ENCODE results near the gene INPP4A. TPM values are rescaled to one million over a fixed set of nuclear protein-coding genes. Genes with fewer than 3 reads are reported as not detected.

The INPP4A gene
- polyA plus RNA-seq, 2 of the 4 experiments (the other 2 are of a cell fraction), result 9.4 to 16.0 TPM

DNA sequence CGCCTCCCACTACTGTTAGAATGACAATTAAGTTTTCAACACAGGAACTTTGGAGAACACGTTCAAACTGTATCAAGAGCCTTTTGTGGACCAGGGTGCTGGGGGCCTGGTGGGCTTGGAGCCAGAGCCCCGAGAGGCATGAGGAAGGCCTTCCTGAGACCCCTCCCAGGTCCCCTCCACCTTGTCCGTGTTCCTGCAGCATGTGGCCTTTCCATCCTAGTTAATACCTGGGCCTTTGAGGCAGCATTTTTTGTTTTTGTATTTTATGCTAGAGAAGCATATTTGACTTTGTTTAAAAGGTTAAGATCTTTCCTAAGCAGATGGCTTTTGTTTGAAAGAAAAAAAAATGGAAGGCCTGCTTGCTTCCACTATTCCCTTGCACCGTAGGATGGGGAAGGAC, 68.0 kb downstream of the INPP4A start:
- no peak for ATAC-seq
- Histone ChIP-seq H3K4me2 (no peak overlapping the region), H3K9me3 (no peaks in the 10 kb centered on the region), H3K4me1 (peaks cover 18% of the 10 kb centered on the region), H3K4me3 (no peak overlapping the region), H3K27ac (no peak overlapping the region)
- WGBS (ENCODE audit: missing lambda C conversion rate), result 89% methylated on average over 5 of the region's 5 CpGs
- no peak for FAIRE-seq
- TF ChIP-seq MAFK (IDR thresholded peaks at IDR 0.05; ENCODE audit: partially characterized antibody) (peak; percentile 8), NPAS2 (CRISPR knock-in tag; IDR thresholded peaks at IDR 0.05; ENCODE audit: borderline replicate concordance) (no peak)
- ChIA-PET CTCF (no interaction called here), POLR2A (no interaction called here)
- no peak for DNase-seq (ENCODE audit: low read depth in 1 of 2, low spot score in 1 of 2)

DNA sequence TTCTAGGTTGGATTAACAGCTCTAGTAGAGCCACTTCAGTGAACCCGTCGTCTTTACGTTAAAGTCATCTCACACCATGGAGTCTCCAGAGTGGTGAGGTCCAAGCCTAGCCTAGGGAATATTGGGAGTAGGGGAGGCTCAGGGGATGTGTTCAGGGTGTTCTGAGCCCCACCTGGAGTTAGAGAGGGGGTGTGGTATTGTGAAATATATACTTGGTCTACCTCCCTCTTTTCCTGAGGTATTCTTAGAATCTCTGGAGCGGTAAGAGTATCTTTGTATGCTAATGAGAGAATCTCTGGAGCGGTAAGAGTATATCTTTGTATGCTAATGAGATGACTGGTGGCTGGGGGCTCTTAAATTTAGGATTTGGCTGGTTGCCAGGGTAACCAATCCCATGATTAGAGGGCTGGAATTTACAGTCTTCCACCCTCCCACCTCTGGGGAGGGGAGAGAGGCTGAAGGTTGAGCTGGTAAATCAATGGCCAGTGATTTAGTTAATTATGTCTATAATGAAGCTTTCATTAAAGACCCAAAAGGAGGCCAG, 69.5 kb downstream of the INPP4A start:
- ChIA-PET CTCF (no interaction called here), POLR2A (no interaction called here)
- WGBS (ENCODE audit: missing lambda C conversion rate), result 91% methylated on average over 5 of the region's 5 CpGs
- H3K9me3 ChIP-seq, result no peaks in the 10 kb centered on the region
- no peak overlapping the region; the same call in 2 of the 3 replicates for H3K4me2 ChIP-seq
- DNase-seq (ENCODE audit: low read depth in 1 of 2, low spot score in 1 of 2) (no peak), FAIRE-seq (no peak), ATAC-seq (no peak)
- peak overlapping the region in 1 of 2 experiments; percentile 82; a peak in 2 of 6 replicates for H3K27ac ChIP-seq
- H3K4me1 ChIP-seq, result peaks cover 18% of the 10 kb centered on the region
- no peak for TF ChIP-seq KDM5A (IDR thresholded peaks at IDR 0.05)
- no peak for TF ChIP-seq JUN (IDR thresholded peaks at IDR 0.05)
- TF ChIP-seq, protein P1, sequence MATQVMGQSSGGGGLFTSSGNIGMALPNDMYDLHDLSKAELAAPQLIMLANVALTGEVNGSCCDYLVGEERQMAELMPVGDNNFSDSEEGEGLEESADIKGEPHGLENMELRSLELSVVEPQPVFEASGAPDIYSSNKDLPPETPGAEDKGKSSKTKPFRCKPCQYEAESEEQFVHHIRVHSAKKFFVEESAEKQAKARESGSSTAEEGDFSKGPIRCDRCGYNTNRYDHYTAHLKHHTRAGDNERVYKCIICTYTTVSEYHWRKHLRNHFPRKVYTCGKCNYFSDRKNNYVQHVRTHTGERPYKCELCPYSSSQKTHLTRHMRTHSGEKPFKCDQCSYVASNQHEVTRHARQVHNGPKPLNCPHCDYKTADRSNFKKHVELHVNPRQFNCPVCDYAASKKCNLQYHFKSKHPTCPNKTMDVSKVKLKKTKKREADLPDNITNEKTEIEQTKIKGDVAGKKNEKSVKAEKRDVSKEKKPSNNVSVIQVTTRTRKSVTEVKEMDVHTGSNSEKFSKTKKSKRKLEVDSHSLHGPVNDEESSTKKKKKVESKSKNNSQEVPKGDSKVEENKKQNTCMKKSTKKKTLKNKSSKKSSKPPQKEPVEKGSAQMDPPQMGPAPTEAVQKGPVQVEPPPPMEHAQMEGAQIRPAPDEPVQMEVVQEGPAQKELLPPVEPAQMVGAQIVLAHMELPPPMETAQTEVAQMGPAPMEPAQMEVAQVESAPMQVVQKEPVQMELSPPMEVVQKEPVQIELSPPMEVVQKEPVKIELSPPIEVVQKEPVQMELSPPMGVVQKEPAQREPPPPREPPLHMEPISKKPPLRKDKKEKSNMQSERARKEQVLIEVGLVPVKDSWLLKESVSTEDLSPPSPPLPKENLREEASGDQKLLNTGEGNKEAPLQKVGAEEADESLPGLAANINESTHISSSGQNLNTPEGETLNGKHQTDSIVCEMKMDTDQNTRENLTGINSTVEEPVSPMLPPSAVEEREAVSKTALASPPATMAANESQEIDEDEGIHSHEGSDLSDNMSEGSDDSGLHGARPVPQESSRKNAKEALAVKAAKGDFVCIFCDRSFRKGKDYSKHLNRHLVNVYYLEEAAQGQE (IDR thresholded peaks at IDR 0.05), result no peak
- no peak for TF ChIP-seq FOXS1 (CRISPR knock-in tag; IDR thresholded peaks at IDR 0.05)
- TF ChIP-seq FOSB (CRISPR knock-in tag; IDR thresholded peaks at IDR 0.05), result no peak
- TF ChIP-seq MYC (IDR thresholded peaks at IDR 0.05; ENCODE audit: borderline replicate concordance, low read length), result no peak
- TF ChIP-seq MAZ (IDR thresholded peaks at IDR 0.05; ENCODE audit: borderline replicate concordance, low read depth, low read length), result no peak
- TF ChIP-seq JUNB (IDR thresholded peaks at IDR 0.05), result no peak
- H3K4me3 ChIP-seq, result no peak overlapping the region

DNA sequence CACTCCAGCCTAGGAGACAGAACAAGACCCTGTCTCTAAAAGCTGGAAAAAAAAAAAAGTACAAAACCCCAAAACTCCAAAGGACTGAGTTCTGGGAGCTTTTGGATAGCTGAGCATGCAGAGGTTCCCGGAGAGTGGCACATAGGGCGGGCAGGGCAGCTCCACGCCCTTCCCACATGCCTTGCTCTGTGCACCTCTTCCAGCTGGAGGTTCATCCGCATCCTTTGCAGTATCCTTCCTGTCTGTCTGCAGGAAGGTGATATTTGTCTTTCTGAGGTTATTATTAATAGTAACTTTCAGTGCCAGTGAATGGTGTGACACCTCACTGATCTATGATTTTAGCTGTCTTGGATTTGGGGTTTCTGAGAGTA, 70.2 kb downstream of the INPP4A start:
- peaks cover 18% of the 10 kb centered on the region for H3K4me1 ChIP-seq
- no peak overlapping the region for H3K4me3 ChIP-seq
- FAIRE-seq (no peak), ATAC-seq (peak; percentile 6 to 54; a peak in 3 of 6 replicates), DNase-seq (ENCODE audit: low read depth in 1 of 2, low spot score in 1 of 2) (peak in 1 of 2 experiments; percentile 8)
- peak overlapping the region; percentile 37 to 82; a peak in 5 of 6 replicates for H3K27ac ChIP-seq
- POLR2A ChIA-PET, result no interaction called here
- no peak for TF ChIP-seq RARB (CRISPR knock-in tag; IDR thresholded peaks at IDR 0.05)
- TF ChIP-seq RNF2 (IDR thresholded peaks at IDR 0.05; ENCODE audit: borderline replicate concordance, low read depth), result no peak
- TF ChIP-seq CBX2 (IDR thresholded peaks at IDR 0.05; ENCODE audit: borderline replicate concordance, low read depth), result no peak
- TF ChIP-seq RFX5 (IDR thresholded peaks at IDR 0.05), result no peak
- TF ChIP-seq SMC3 (IDR thresholded peaks at IDR 0.05), result no peak
- TF ChIP-seq NFE2L2 (conservative IDR thresholded peaks at IDR 0.05; ENCODE audit: low read length), result no peak
- no peak for TF ChIP-seq BHLHE40 (IDR thresholded peaks at IDR 0.05; ENCODE audit: low read depth, low read length)
- TF ChIP-seq MYC (IDR thresholded peaks at IDR 0.05; ENCODE audit: borderline replicate concordance, low read length), result no peak
- no peak for TF ChIP-seq ZFP36 (IDR thresholded peaks at IDR 0.05; ENCODE audit: borderline replicate concordance, partially characterized antibody)
- TF ChIP-seq FOXS1 (CRISPR knock-in tag; IDR thresholded peaks at IDR 0.05), result no peak
- TF ChIP-seq CHD2 (IDR thresholded peaks at IDR 0.05; ENCODE audit: low read length, partially characterized antibody), result no peak
- TF ChIP-seq GATA3 (IDR thresholded peaks at IDR 0.05; ENCODE audit: borderline replicate concordance), result no peak
- no peak for TF ChIP-seq POLR2A (IDR thresholded peaks at IDR 0.05; ENCODE audit: low read length)
- TF ChIP-seq RAD21 (conservative IDR thresholded peaks at IDR 0.05 in 1 of 2, IDR thresholded peaks at IDR 0.05 in 1 of 2), result no peak
- H3K4me2 ChIP-seq, result peak overlapping the region; percentile 54
- H3K9me3 ChIP-seq, result no peaks in the 10 kb centered on the region
- CTCF ChIA-PET, result interaction anchor here (1.2 kb wide), 1 partner anchor 12 kb away, joined by 3 read pairs; no protein-coding TSS in a partner anchor
- WGBS (ENCODE audit: missing lambda C conversion rate), result 72% methylated on average over 4 of the region's 4 CpGs
